Measurements from ENCODE around the gene KCNQ5. TPM values are rescaled to one million over a fixed set of nuclear protein-coding genes. Genes with fewer than 3 reads are reported as not detected.

KCNQ5 gene
- total RNA-seq, 1 donor from 2014 or later = 10.1 TPM

DNA sequence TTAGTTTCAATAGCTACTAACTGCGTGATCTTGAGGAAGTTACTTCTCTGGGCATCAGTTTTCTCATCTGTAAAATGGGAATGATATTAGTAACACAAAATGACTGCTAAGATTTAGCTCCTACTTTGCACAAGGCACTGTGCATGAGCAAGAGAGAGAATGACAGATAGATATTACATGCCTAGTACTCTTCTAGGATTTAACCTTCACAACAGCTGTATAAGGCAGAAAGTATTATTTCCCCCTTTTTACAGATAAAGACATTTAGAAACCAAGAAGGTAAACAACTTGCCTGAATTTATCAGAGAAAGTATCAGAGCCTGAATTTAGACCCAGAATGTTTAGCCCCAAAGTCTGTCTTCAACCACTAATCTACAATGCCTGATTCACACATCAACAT is 321.8 kb downstream of the KCNQ5 start:
- intact Hi-C loops (cut with micrococcal nuclease) = no loop called here
- Mint-ChIP-seq H3K4me3 (no peak overlapping the region), H3K9me3 (no peaks in the 10 kb centered on the region), H3K27me3 (no peaks in the 10 kb centered on the region), H3K36me3 (ENCODE audit: low read depth) (no peaks in the 10 kb centered on the region), H3K4me1 (no peaks in the 10 kb centered on the region), H3K27ac (no peak overlapping the region)
- CTCF ChIA-PET = no interaction called here
- ATAC-seq (ENCODE audit: low read depth) (no peak), DNase-seq (no peak)
- POLR2A ChIA-PET = no interaction called here
- TF ChIP-seq CTCF (IDR thresholded peaks at IDR 0.05) = no peak

- Mint-ChIP-seq H3K4me1 (no peaks in the 10 kb centered on the region), H3K4me3 (no peak overlapping the region), H3K36me3 (ENCODE audit: low read depth) (no peaks in the 10 kb centered on the region), H3K27ac (no peak overlapping the region), H3K27me3 (no peaks in the 10 kb centered on the region), H3K9me3 (no peaks in the 10 kb centered on the region)
- TF ChIP-seq CTCF (IDR thresholded peaks at IDR 0.05) = no peak
- intact Hi-C loops (cut with micrococcal nuclease) = no loop called here
- no peak for ATAC-seq (ENCODE audit: low read depth)
- ChIA-PET CTCF (no interaction called here), POLR2A (no interaction called here)
- no peak for DNase-seq
These were observed 322.8 kb downstream of the KCNQ5 start for GRCh38 chr6:72944660-72945059.

DNA sequence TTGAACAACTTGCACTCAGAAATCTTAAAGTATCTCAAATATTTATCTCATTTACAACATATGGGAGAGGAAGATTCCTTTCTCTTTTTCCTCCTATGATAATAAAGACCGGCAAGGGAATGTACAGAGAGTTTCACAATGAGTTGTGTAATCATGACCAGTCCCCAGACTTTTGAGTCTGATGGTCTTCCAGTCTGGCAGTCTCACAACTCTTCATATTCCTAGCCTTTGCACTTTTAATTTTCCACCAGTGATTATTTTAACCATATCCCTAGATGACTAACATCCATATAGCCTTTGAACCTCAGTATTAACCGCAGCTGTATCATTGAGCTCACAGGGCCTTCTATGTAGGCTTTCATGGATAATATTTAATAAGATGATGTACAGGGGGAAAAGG is 324.9 kb downstream of the KCNQ5 start:
- H3K9me3 Mint-ChIP-seq = no peaks in the 10 kb centered on the region
- ATAC-seq (ENCODE audit: low read depth) (no peak), DNase-seq (no peak)
- no peaks in the 10 kb centered on the region for H3K27me3 Mint-ChIP-seq
- CTCF ChIA-PET = no interaction called here
- no peaks in the 10 kb centered on the region for H3K36me3 Mint-ChIP-seq (ENCODE audit: low read depth)
- POLR2A ChIA-PET = no interaction called here
- no peak overlapping the region for H3K27ac Mint-ChIP-seq
- intact Hi-C loops (cut with micrococcal nuclease) = no loop called here
- no peak for TF ChIP-seq CTCF (IDR thresholded peaks at IDR 0.05)
- no peak overlapping the region for H3K4me3 Mint-ChIP-seq
- no peaks in the 10 kb centered on the region for H3K4me1 Mint-ChIP-seq

DNA sequence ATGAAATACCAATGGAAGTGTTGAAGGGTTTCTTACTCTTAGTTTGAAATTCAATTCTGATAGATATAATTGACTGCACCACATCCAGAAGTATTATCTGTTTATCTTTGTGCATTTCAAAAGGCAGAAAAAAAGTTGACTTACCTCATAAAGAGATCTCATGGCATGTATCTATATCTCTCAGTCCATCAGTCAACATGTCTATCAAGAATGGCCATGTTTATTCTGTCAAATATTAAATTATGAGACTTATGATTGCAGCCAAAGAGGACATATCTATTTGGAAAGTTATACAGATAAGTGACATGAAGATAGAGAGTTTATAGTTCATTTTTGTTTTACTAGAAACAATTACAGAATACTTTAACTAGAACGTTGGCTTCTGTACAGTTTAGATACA is 325.7 kb downstream of the KCNQ5 start:
- no peak overlapping the region for H3K4me3 Mint-ChIP-seq
- no peaks in the 10 kb centered on the region for H3K36me3 Mint-ChIP-seq (ENCODE audit: low read depth)
- no peaks in the 10 kb centered on the region for H3K4me1 Mint-ChIP-seq
- intact Hi-C loops (cut with micrococcal nuclease) = no loop called here
- no peaks in the 10 kb centered on the region for H3K9me3 Mint-ChIP-seq
- ChIA-PET POLR2A (no interaction called here), CTCF (no interaction called here)
- DNase-seq (no peak), ATAC-seq (ENCODE audit: low read depth) (no peak)
- TF ChIP-seq CTCF (IDR thresholded peaks at IDR 0.05) = no peak
- no peaks in the 10 kb centered on the region for H3K27me3 Mint-ChIP-seq
- no peak overlapping the region for H3K27ac Mint-ChIP-seq

DNA sequence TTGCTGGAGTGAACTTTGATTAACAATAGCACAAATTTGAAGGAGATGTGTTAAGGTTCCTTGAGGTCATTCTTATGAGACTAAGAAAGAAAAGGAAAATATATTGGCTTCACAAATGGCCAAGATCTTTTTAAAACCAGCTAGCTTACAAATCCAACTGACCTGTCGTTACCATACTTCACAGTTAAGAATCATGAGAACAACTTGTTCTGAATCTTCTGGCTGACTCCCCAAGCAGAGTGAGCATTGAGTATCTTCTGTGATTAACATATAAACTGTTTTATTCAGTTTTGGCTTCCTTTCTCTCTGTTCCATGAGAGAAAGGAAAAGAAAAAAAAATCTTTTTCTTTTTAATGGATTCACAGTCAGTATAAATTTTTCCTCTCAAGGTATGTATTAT is 326.3 kb downstream of the KCNQ5 start:
- no peaks in the 10 kb centered on the region for H3K9me3 Mint-ChIP-seq
- ATAC-seq (ENCODE audit: low read depth) (no peak), DNase-seq (no peak)
- H3K4me3 Mint-ChIP-seq = no peak overlapping the region
- H3K4me1 Mint-ChIP-seq = no peaks in the 10 kb centered on the region
- POLR2A ChIA-PET = no interaction called here
- no peak overlapping the region for H3K27ac Mint-ChIP-seq
- H3K36me3 Mint-ChIP-seq (ENCODE audit: low read depth) = no peaks in the 10 kb centered on the region
- no peaks in the 10 kb centered on the region for H3K27me3 Mint-ChIP-seq
- TF ChIP-seq CTCF (IDR thresholded peaks at IDR 0.05) = no peak
- CTCF ChIA-PET = no interaction called here
- intact Hi-C loops (cut with micrococcal nuclease) = no loop called here

Measured in activated B cell treated with CpG ODN at 0.5 μM for 24 hours (primary cell).